Measurements from ENCODE around the gene SORCS2. TPM values are rescaled to one million over a fixed set of nuclear protein-coding genes. Genes with fewer than 3 reads are reported as not detected.

Gene SORCS2
- total RNA-seq, 2 experiments from 2014 or later: not detected

- no peak overlapping the region for H3K27ac Mint-ChIP-seq
- no peaks in the 10 kb centered on the region for H3K4me1 Mint-ChIP-seq
- H3K36me3 Mint-ChIP-seq: no peaks in the 10 kb centered on the region
- peaks cover 4% of the 10 kb centered on the region for H3K27me3 Mint-ChIP-seq
- no peaks in the 10 kb centered on the region for H3K9me3 Mint-ChIP-seq
- no peak for DNase-seq
- no peak overlapping the region for H3K4me3 Mint-ChIP-seq
These were observed 428.5 kb downstream of the SORCS2 start for GRCh38 chr4:7620814-7621176.

- H3K27me3 Mint-ChIP-seq: peaks cover 4% of the 10 kb centered on the region
- H3K27ac Mint-ChIP-seq: no peak overlapping the region
These were observed 429.1 kb downstream of the SORCS2 start for GRCh38 chr4:7621252-7622035.

GRCh38 chr4:7622371-7622770 lies 430.0 kb downstream of the SORCS2 start:
- H3K4me3 Mint-ChIP-seq: no peak overlapping the region
- DNase-seq: no peak
- no peaks in the 10 kb centered on the region for H3K36me3 Mint-ChIP-seq
- peaks cover 4% of the 10 kb centered on the region for H3K27me3 Mint-ChIP-seq
- H3K4me1 Mint-ChIP-seq: no peaks in the 10 kb centered on the region
- H3K27ac Mint-ChIP-seq: no peak overlapping the region
- H3K9me3 Mint-ChIP-seq: no peaks in the 10 kb centered on the region

More at GRCh38 chr4:7621252-7622035, 429.1 kb downstream of the SORCS2 start:
- Mint-ChIP-seq H3K4me1 (no peaks in the 10 kb centered on the region), H3K4me3 (no peak overlapping the region), H3K36me3 (no peaks in the 10 kb centered on the region), H3K9me3 (no peaks in the 10 kb centered on the region)
- no peak for DNase-seq

- Mint-ChIP-seq H3K4me1 (no peaks in the 10 kb centered on the region), H3K36me3 (no peaks in the 10 kb centered on the region), H3K4me3 (no peak overlapping the region)
These were observed 431.1 kb downstream of the SORCS2 start for GRCh38 chr4:7623468-7623867.

GRCh38 chr4:7624396-7624980 lies 432.1 kb downstream of the SORCS2 start:
- H3K36me3 Mint-ChIP-seq: no peaks in the 10 kb centered on the region
- H3K27me3 Mint-ChIP-seq: peaks cover 4% of the 10 kb centered on the region
- H3K4me3 Mint-ChIP-seq: no peak overlapping the region
- H3K4me1 Mint-ChIP-seq: no peaks in the 10 kb centered on the region
- H3K27ac Mint-ChIP-seq: no peak overlapping the region
- no peak for DNase-seq
- H3K9me3 Mint-ChIP-seq: no peaks in the 10 kb centered on the region

More at GRCh38 chr4:7623468-7623867, 431.1 kb downstream of the SORCS2 start:
- peaks cover 4% of the 10 kb centered on the region for H3K27me3 Mint-ChIP-seq
- DNase-seq: no peak
- no peak overlapping the region for H3K27ac Mint-ChIP-seq
- H3K9me3 Mint-ChIP-seq: no peaks in the 10 kb centered on the region

GRCh38 chr4:7625071-7625470 lies 432.7 kb downstream of the SORCS2 start:
- H3K27me3 Mint-ChIP-seq: peaks cover 4% of the 10 kb centered on the region
- no peak for DNase-seq
- H3K9me3 Mint-ChIP-seq: peaks cover 3% of the 10 kb centered on the region
- H3K4me1 Mint-ChIP-seq: no peaks in the 10 kb centered on the region
- no peak overlapping the region for H3K4me3 Mint-ChIP-seq
- no peaks in the 10 kb centered on the region for H3K36me3 Mint-ChIP-seq
- no peak overlapping the region for H3K27ac Mint-ChIP-seq

GRCh38 chr4:7626531-7626930 lies 434.2 kb downstream of the SORCS2 start:
- H3K27ac Mint-ChIP-seq: no peak overlapping the region
- H3K27me3 Mint-ChIP-seq: peaks cover 4% of the 10 kb centered on the region
- peaks cover 3% of the 10 kb centered on the region for H3K9me3 Mint-ChIP-seq
- no peak for DNase-seq
- H3K4me1 Mint-ChIP-seq: no peaks in the 10 kb centered on the region
- H3K4me3 Mint-ChIP-seq: no peak overlapping the region
- H3K36me3 Mint-ChIP-seq: no peaks in the 10 kb centered on the region

- H3K4me3 Mint-ChIP-seq: no peak overlapping the region
- no peak overlapping the region for H3K27ac Mint-ChIP-seq
- no peaks in the 10 kb centered on the region for H3K36me3 Mint-ChIP-seq
- no peak for DNase-seq
- H3K27me3 Mint-ChIP-seq: peaks cover 10% of the 10 kb centered on the region
- peaks cover 3% of the 10 kb centered on the region for H3K9me3 Mint-ChIP-seq
- no peaks in the 10 kb centered on the region for H3K4me1 Mint-ChIP-seq
These were observed 435.2 kb downstream of the SORCS2 start for GRCh38 chr4:7627251-7628250.

GRCh38 chr4:7628432-7628831 lies 436.1 kb downstream of the SORCS2 start:
- Mint-ChIP-seq H3K27ac (no peak overlapping the region), H3K4me1 (no peaks in the 10 kb centered on the region), H3K9me3 (peaks cover 3% of the 10 kb centered on the region), H3K36me3 (no peaks in the 10 kb centered on the region), H3K27me3 (peaks cover 6% of the 10 kb centered on the region), H3K4me3 (no peak overlapping the region)
- no peak for DNase-seq

GRCh38 chr4:7629501-7630254 lies 437.3 kb downstream of the SORCS2 start:
- Mint-ChIP-seq H3K4me1 (no peaks in the 10 kb centered on the region), H3K36me3 (no peaks in the 10 kb centered on the region), H3K4me3 (no peak overlapping the region), H3K9me3 (peaks cover 3% of the 10 kb centered on the region), H3K27me3 (peaks cover 6% of the 10 kb centered on the region), H3K27ac (no peak overlapping the region)
- no peak for DNase-seq

GRCh38 chr4:7630568-7631287 lies 438.4 kb downstream of the SORCS2 start:
- H3K9me3 Mint-ChIP-seq: peaks cover 3% of the 10 kb centered on the region
- H3K27ac Mint-ChIP-seq: no peak overlapping the region
- no peaks in the 10 kb centered on the region for H3K4me1 Mint-ChIP-seq
- no peak for DNase-seq
- H3K4me3 Mint-ChIP-seq: no peak overlapping the region
- peaks cover 6% of the 10 kb centered on the region for H3K27me3 Mint-ChIP-seq
- no peaks in the 10 kb centered on the region for H3K36me3 Mint-ChIP-seq

- DNase-seq: no peak
- no peaks in the 10 kb centered on the region for H3K36me3 Mint-ChIP-seq
- H3K4me1 Mint-ChIP-seq: no peaks in the 10 kb centered on the region
- H3K27me3 Mint-ChIP-seq: peaks cover 8% of the 10 kb centered on the region
- H3K27ac Mint-ChIP-seq: no peak overlapping the region
- no peak overlapping the region for H3K4me3 Mint-ChIP-seq
- H3K9me3 Mint-ChIP-seq: peaks cover 3% of the 10 kb centered on the region
These were observed 439.1 kb downstream of the SORCS2 start for GRCh38 chr4:7631288-7632014.

- DNase-seq: no peak
- peaks cover 3% of the 10 kb centered on the region for H3K9me3 Mint-ChIP-seq
- H3K4me3 Mint-ChIP-seq: no peak overlapping the region
- H3K36me3 Mint-ChIP-seq: no peaks in the 10 kb centered on the region
- H3K27me3 Mint-ChIP-seq: peaks cover 8% of the 10 kb centered on the region
- no peaks in the 10 kb centered on the region for H3K4me1 Mint-ChIP-seq
- no peak overlapping the region for H3K27ac Mint-ChIP-seq
These were observed 440.0 kb downstream of the SORCS2 start for GRCh38 chr4:7632341-7632740.

All from activated naive CD8-positive, alpha-beta T cell treated with anti-CD3 and anti-CD28 coated beads for 36 hours (primary cell).